Caki2 (cell line): ENCODE measurements around the gene DUS2. TPM values are rescaled to one million over a fixed set of nuclear protein-coding genes. Genes with fewer than 3 reads are reported as not detected.

Experiments used
- total RNA-seq: library from RNA; depleted of rRNA; stranded (reverse); fragments of >200 nt; shearing (Covaris generic); gene quantifications from 2 replicates; pipeline ENCODE4 v1.2.3, GENCODE V29; 2014; ENCODE audit warnings: low replicate concordance; rRNA removed

Gene DUS2
- total RNA-seq, 1 experiment from 2014 or later = 29.2 TPM

Other genes with a start within 250 kb of the DUS2 start
- gene RANBP10, start 216.7 kb upstream of the DUS2 start, total RNA-seq = 2.9 and 3.7 TPM in 2 replicates
- 0.20 and 0.38 TPM in 2 replicates for gene TSNAXIP1, start 216.4 kb upstream of the DUS2 start, total RNA-seq
- 42.3 and 56.6 TPM in 2 replicates for gene THAP11, start 181.0 kb upstream of the DUS2 start, total RNA-seq
- gene NUTF2, start 176.4 kb upstream of the DUS2 start, total RNA-seq = 240 and 242 TPM in 2 replicates
- 14.4 and 24.4 TPM in 2 replicates for gene CENPT, start 175.6 kb upstream of the DUS2 start, total RNA-seq
- 43.7 and 46.6 TPM in 2 replicates for gene EDC4, start 150.2 kb upstream of the DUS2 start, total RNA-seq
- 0.84 and 23.3 TPM in 2 replicates for gene NRN1L, start 138.4 kb upstream of the DUS2 start, total RNA-seq
- gene PSKH1, start 130.0 kb upstream of the DUS2 start, total RNA-seq = 18.0 and 25.9 TPM in 2 replicates
- 1.1 TPM in 1 of 2 replicates, not detected in the other for gene CTRL, start 91.4 kb upstream of the DUS2 start, total RNA-seq
- 28.8 and 62.9 TPM in 2 replicates for gene PSMB10, start 86.4 kb upstream of the DUS2 start, total RNA-seq
- gene LCAT, start 79.2 kb upstream of the DUS2 start, total RNA-seq = 1.7 and 4.6 TPM in 2 replicates
- gene SLC12A4, start 54.6 kb upstream of the DUS2 start, total RNA-seq = 19.8 and 49.8 TPM in 2 replicates
- not detected in 2 replicates for gene DPEP3, start 42.8 kb upstream of the DUS2 start, total RNA-seq
- not detected in 2 replicates for gene DPEP2, start 23.8 kb upstream of the DUS2 start, total RNA-seq
- not detected in 2 replicates for gene DPEP2NB, start 7.4 kb upstream of the DUS2 start, total RNA-seq
- gene DDX28, start 52 bp upstream of the DUS2 start, total RNA-seq = 21.6 and 28.9 TPM in 2 replicates
- 15.9 and 20.6 TPM in 2 replicates for gene NFATC3, start 62.1 kb downstream of the DUS2 start, total RNA-seq
- not detected in 2 replicates for gene ESRP2, start 212.8 kb downstream of the DUS2 start, total RNA-seq
- 43.0 and 61.5 TPM in 2 replicates for gene PLA2G15, start 222.1 kb downstream of the DUS2 start, total RNA-seq
- 13.9 and 21.4 TPM in 2 replicates for gene SLC7A6, start 241.2 kb downstream of the DUS2 start, total RNA-seq